GM19395 (cell line): ENCODE results near the gene C1QTNF6.
"Not testable (repeated sequence)": the region's sequence is repeated elsewhere in the genome, so short reads cannot be mapped to it uniquely, and the experiment has no call there.

ENCODE experiments used
- ATAC-seq: cut with Tn5 transposase; IDR thresholded peaks from one replicate; pipeline ENCODE4 v1.9.1; 2021; ENCODE audit warnings: mild to moderate bottlenecking, moderate library complexity; ENCODE audit not compliant: unreplicated experiment

Gene C1QTNF6

DNA sequence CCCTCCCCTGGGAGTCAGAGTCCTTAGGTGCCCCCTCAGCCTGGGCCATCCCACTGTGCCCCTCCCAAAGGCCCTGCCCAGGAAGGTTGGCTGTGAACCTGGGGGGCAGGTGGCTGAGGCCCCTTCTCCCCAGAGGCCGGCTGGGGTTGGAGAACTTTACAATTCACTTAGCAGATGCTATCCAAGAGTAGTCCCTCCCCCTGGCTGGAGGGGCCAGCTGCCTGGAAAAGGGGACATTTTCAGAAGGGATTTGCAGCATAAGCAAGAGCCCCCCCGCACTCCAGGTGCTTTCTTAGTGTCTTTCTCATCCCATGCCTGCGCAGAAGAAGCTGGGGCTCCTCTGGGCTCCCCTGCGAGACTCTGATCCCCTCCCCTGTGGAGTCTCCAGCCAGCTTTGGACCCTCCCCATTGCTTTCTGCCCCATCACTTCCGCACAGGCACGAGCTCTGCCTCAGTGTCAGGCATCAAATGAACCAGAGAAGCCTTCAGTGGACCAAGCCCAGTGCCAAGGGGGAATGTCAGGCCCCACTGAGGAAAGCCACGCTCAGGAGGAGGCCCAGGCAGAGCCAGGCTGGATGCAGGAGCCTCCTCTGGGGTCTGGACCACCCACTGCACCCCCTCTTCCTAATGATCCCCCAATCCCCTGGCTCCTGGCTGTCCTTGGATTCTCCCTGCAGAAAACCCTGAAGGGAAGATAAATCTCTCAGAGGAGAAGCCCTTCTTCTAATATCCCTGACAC is 20.5 kb upstream of the C1QTNF6 start:
- ATAC-seq = no peak

DNA sequence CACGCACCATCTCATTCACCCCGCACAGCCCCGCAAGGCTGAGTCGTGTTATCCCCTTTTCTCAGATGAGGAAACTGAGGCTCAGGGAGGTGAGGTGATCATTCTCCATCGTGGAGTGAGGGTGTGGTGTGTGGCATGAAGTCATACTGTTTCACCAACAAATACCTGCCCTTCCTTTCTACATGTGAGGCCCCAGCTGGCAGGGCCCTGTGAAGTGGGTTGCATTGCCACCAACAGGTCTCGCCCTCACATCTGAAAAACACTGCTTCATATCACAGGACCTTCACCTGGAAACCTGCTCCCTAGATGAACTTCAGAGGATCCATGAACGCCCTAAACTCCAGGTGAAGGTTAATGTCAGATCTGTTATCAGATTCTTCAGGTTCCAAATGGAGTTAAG is 19.9 kb upstream of the C1QTNF6 start:
- ATAC-seq = no peak

DNA sequence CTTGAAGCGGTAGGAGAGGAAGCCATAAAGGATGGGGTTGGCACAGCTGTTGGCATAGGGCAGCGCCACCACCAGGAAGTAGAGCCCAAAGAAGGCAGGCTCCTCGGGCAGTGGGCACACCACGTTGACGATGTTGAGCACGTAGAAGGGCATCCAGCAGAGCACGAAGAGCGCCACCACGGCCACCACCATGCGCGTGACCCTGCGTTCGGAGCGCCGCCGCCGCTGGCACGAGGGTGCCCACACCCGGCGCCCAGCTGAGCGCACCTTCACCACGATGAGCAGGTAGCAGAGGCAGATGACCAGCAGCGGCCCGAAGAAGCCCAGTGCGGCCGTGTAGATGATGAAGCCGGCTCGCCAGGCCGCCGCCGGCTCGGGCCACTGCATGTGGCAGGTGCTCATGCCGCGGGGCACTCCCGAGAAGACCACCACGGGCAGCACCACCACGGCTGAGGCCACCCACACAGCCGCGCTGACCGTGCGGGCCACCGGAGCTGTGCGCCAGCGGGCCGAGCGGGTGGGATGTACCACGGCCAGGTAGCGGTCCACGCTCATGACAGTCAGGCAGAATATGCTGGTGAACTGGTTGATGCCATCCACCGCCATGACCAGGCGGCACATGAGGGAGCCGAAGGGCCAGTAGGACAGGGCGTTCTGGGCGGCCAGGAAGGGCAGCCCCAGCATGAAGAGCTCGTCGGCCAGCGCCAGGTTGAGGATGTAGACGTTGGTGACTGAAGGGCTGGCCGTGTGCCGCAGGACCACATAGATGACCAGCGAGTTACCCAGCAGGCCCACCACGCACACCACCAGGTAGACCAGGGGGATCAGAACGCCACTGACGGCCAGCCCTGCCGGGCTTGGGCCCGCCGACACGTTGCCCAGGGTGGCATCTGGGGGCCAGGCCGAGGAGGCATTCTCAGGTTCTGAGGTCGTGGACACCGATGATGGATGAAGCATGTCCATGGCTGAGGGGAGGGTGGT is 19.1 kb upstream of the C1QTNF6 start:
- ATAC-seq = no peak

DNA sequence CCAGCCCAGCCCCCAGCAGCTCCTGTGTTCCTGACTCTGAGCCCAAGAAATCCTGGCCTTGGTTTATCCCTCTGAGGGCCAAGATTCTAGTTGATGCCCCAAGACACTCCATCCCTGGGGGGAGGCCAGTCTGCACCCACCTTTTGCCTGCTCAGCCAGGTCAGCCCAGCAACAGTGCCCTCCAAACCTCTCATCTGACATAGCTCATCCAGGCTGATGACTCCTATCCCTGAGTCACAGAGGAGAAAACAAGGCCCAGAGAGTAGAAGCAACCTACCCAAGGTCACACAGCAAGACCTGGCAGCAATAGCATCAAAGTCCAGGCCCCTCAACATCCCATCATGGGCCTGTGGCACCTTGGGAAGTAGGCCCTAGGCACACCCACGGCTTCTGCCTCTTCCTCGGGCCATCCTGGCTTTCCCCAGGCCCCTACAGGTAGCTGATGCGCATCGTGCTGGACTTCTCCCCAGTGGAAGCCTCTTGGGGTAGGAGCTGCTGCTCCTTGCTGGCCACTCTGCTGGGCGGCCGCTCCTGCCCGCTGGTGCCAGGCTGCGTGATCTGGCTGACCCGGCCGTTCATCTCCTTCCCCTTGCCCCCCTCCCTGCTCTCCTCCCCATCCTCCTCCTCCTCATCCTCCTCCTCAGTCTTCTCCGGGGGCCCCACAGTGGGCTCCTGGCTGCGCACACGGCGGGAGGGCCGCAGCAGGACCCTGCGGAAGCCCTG is 18.2 kb upstream of the C1QTNF6 start:
- no peak for ATAC-seq

DNA sequence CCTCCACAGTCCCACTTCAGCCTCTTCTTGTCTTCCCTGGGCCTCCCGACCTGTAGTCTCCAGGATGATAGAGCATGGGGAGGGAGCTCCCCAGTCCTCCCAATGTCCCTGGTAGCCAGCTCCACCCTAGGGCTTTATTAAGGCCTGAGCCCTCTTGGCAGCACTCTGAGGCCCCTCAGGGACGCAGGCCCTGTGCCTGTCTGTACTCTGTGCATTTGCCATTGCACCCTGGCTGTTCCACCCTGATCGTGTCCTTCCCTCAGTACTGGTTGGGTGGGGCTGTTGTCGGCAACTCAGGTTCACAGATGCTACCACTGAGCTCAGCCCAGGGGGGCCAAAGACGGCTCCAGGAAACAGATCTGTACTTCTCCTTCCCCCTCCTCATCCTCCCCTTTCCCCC is 17.0 kb upstream of the C1QTNF6 start:
- ATAC-seq = no peak

GRCh38 chr22:37204045-37204655 is 16.1 kb upstream of the C1QTNF6 start:
- no peak for ATAC-seq

- no peak for ATAC-seq
These were observed 15.5 kb upstream of the C1QTNF6 start for GRCh38 chr22:37203354-37204044.

- no peak for ATAC-seq
These were observed 14.7 kb upstream of the C1QTNF6 start for GRCh38 chr22:37202716-37203115.

- ATAC-seq = no peak
These were observed 14.0 kb upstream of the C1QTNF6 start for GRCh38 chr22:37202001-37202555.

DNA sequence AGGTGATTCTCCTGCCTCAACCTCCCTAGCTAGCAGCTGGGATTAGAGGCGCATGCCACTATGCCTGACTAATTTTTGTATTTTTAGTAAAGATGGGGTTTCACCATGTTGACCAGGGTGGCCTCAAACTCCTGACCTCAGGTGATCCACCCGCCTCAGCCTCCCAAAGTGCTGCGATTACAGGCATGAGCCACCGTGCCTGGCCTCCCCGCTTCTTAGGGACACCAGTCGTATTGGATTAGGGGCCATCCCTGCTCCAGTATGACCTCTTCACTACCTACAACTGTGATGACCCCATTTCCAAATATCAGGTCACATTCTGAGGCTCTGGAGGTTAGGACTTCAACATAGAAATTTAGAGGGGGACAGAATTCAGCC is 13.4 kb upstream of the C1QTNF6 start:
- ATAC-seq = not testable (repeated sequence)

DNA sequence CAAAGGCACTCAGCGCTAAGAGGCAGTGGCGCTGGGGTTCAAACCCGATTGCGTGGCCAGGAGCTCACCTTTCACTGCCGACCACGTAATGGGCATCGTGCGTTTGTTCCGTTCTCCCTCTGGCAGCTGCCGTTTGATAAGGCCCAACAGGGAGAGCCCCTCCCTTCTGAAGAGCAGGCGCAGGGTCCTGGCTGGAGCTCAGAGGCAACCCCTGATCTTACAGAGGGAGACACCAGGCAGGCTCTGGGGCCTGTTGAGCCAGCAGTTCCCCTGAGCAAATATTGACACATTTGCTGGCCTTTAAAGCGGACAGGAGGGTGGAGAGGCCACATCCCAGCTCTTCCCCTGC is 11.7 kb upstream of the C1QTNF6 start:
- ATAC-seq = peak; percentile 17

GRCh38 chr22:37199103-37199759 is 11.2 kb upstream of the C1QTNF6 start:
- ATAC-seq = peak; percentile 82

- ATAC-seq = peak; percentile 7
These were observed 10.4 kb upstream of the C1QTNF6 start for GRCh38 chr22:37198258-37199102.

GRCh38 chr22:37197451-37198257 is 9.6 kb upstream of the C1QTNF6 start:
- no peak for ATAC-seq

DNA sequence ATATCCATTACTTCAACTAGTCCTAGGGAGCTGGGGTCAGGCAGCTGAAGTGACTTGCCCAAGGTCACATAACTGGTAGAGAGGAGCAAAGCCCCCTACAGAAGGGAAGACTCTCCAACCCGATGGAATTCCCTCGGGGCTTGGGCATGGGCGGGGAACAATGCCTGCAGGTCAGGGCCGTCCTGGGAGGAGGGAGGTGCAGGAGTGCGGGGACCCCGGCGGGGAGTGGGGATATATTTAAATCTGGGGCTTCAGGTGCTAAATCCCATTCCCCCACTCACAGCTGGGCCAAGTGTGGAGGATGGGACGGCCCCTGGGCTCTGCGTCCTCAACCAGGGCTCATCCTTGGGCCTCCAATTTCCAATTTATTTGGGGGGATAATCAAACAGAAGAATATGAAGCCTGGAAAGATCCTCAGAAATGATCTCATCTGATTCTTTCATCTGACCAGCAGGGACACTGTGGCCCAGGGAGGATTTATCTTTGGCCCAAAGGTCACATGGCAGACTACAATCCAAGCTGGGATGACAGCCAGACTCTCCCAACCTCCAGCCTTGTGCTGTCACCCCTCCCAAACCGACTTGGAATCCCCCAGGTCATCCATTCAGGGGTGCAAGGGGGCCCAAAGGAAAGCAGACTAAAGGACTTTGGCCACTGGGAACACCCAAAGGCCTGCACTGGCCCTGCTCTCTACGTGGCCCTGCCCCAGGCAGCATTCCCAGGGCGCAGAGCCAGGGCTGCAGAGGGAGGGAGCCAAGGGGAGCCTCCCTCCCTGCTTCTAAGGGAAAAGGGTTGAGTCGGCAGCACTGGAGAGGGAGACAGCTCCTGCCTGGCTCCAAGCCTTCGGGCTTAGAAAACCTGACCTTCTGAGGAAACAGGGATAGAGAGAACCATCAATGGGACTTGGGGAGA is 8.7 kb upstream of the C1QTNF6 start:
- no peak for ATAC-seq

GRCh38 chr22:37195921-37196320 is 7.9 kb upstream of the C1QTNF6 start:
- ATAC-seq = no peak

GRCh38 chr22:37194750-37195149 is 6.7 kb upstream of the C1QTNF6 start:
- ATAC-seq = no peak
